HG02571 (cell line): ENCODE results near the gene RBM7.

Source experiments
- ATAC-seq: cut with Tn5 transposase; IDR thresholded peaks from one replicate; pipeline ENCODE4 v1.9.1; 2021; ENCODE audit warnings: mild to moderate bottlenecking, moderate library complexity; ENCODE audit not compliant: unreplicated experiment

The RBM7 gene

DNA sequence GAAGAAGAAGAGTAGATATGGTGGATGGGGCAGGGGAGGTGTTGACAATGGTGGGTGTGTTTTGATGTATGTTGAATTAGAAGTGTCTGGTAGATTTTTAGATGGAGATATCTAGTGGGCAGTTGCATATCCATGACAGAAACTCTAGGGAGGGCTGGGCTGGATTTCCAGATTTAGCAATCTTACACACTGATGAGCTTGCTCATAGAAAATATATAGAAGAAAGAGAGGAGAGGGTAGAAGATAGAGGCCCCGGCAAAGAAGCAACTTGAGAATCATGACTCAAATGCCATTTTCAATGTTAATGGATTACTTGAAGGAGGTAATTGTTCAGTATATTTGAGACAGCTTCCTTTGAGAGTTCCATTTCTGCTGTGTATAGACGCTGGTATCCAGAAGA is 47.0 kb downstream of the RBM7 start:
- no peak for ATAC-seq

DNA sequence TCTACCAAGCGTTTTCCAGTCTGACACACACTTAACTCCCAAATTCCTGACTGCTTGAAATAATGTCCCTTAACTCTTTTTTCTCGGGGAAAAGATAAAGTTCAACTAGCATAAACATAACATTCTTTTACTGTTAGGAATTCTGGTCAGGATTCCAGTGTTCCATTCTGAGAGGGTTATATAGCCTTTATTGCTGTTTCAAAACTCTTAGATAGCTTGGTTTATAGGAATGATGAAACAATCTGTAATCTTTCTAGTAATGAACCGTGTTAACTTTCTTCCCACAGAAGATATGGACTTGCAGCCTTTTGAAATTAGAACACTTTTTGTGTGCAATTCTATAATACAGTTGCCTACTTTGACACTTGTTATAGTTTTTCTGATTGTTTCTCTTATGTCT is 47.4 kb downstream of the RBM7 start:
- ATAC-seq: no peak

DNA sequence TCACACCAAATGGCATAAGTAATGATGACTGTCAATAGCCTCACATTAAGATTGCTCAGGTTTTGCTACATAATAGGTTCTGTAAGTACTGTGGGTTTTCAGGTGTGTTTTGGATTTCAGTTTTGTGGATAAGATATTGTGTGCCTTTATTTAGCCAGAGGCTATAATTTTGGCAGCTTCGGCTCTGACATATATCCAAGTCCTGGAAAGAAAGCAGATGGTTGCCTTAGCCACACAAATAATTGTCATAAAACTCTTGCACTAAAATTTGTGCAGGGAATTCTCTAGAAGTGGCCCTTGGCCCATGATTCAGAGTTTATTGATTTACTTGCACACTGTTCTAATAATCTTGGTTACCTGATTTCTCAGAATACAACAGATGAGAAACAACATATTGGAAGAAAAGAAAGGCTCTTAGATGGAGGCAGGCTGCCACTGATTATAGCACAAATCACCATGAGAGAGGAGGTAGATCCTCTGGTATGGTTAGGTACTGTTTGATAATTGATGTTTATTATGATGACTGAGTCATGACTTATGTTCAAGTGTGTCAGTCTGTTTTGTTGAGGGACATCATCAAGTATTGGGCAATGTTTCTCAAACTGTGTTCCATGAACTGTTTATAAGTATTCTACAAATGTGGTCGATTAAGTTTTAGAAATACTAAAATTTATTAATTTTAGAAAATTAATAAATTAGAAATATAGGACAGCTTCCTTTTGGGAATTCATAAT is 48.5 kb downstream of the RBM7 start:
- no peak for ATAC-seq

DNA sequence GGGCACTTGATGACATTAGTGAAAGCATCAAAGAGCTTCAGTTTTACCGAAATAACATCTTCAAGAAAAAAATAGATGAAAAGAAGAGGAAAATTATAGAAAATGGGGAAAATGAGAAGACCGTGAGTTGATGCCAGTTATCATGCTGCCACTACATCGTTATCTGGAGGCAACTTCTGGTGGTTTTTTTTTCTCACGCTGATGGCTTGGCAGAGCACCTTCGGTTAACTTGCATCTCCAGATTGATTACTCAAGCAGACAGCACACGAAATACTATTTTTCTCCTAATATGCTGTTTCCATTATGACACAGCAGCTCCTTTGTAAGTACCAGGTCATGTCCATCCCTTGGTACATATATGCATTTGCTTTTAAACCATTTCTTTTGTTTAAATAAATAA is 49.4 kb downstream of the RBM7 start:
- no peak for ATAC-seq

DNA sequence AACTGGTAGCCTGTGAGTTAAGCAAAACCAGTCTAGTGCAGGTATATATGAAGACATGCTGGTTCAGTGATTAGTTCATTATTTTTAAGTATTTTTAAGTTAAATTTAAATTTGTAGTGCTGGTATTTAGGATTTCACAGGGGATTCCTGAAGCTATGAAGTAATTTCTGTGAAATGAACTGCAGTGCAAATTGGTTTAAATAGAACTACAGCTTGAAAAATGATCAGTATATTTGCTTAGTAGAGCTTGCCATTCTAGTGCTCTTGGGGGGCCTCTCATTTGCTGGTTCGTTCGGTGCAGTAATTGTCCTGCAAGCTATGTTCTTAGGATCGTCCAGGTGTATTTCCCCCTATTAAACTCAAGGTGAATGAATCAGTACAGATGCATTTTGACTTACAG is 51.9 kb downstream of the RBM7 start:
- ATAC-seq: no peak
